Measurements from ENCODE around the gene GPAT2. TPM values are rescaled to one million over a fixed set of nuclear protein-coding genes. Genes with fewer than 3 reads are reported as not detected.

The GPAT2 gene
- total RNA-seq, 1 experiment from 2014 or later, result not detected

Small RNA genes lying within 50 kb of the gene (small RNA-seq; reads per million reads assigned to genes)
- gene RN7SL210P, result not detected

Other genes starting within 250 kb of the GPAT2 start
- gene ANKRD36C, start 43.1 kb downstream of the GPAT2 start, total RNA-seq (2014; rRNA removed; shearing (Covaris generic); ENCODE audit: low replicate concordance), result 56.3 and 74.4 TPM in 2 replicates
- gene ADRA2B, start 81.7 kb upstream of the GPAT2 start, total RNA-seq (2014; rRNA removed; shearing (Covaris generic); ENCODE audit: low replicate concordance), result not detected in 2 replicates
- gene ASTL, start 103.6 kb upstream of the GPAT2 start, total RNA-seq (2014; rRNA removed; shearing (Covaris generic); ENCODE audit: low replicate concordance), result not detected in 2 replicates
- 25.1 and 45.2 TPM in 2 replicates for gene DUSP2, start 110.5 kb upstream of the GPAT2 start, total RNA-seq (2014; rRNA removed; shearing (Covaris generic); ENCODE audit: low replicate concordance)
- 140 and 167 TPM in 2 replicates for gene STARD7, start 173.9 kb upstream of the GPAT2 start, total RNA-seq (2014; rRNA removed; shearing (Covaris generic); ENCODE audit: low replicate concordance)
- gene TMEM127, start 231.1 kb upstream of the GPAT2 start, total RNA-seq (2014; rRNA removed; shearing (Covaris generic); ENCODE audit: low replicate concordance), result 17.7 and 21.9 TPM in 2 replicates
- gene CIAO1, start 231.3 kb upstream of the GPAT2 start, total RNA-seq (2014; rRNA removed; shearing (Covaris generic); ENCODE audit: low replicate concordance), result 71.2 and 101 TPM in 2 replicates

Data from Karpas-422 (cell line).